Ecto neural progenitor cell (in vitro differentiated cells): ENCODE results near the gene NSD2.

ENCODE experiments used
- DNase-seq: peaks from one replicate; pipeline ENCODE4 v3.0.0-alpha.2; 2018; ENCODE audit warnings: low spot score

The NSD2 gene

DNA sequence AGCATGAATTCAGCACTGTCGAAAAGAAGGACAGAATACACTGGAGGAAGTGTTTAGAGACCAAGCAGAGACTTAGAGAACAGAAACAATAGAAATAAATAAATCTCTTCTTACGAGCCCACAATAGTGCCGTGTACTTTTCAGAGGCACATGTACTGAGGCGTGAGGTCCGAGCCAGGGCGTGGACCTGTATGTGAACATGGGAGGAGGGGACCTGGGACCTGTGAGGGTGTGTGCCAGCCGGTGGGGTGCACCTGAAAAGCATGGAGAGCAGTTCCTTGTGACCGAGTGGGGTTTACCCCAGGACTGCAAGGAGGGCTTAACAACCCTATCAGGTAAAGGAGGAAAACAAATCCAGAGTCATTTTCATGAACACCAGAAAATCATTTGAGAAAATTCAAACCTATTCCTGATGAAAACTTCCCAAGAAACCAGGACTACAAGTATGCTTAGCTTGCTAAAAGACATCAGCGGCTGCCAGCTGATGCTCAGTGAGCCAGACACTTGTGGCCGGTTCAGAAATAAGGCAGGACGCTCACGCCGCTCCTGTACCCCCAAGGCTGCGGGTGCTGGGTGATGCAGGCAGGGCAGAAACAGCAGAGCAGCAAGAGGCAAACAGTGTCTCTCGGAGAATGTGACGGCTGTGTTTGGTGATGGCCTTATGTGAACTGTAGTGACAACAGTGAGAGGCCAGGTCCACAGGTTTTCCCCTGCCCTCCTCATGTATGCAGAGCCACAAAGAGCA, 100.4 kb downstream of the NSD2 start:
- no peak for DNase-seq

DNA sequence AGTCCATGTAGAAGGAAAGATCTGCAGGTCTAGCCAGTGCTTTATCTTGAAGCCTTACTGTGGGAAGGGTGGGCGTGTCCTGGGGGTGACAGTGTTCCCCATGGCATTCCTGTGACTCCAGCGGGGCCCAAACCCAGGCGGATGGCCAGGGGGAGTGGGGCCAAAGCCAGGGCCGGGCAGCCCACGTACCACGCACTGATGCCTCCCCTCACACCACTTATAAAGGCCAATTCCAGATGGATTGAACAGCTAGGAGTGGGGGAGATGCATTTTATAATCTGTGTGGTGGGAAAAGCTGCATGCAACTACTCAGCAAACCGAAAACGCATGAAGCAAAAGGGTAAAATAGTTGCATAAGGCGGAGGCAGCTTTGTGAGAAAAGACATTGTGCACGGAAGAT, 101.2 kb downstream of the NSD2 start:
- no peak for DNase-seq

DNA sequence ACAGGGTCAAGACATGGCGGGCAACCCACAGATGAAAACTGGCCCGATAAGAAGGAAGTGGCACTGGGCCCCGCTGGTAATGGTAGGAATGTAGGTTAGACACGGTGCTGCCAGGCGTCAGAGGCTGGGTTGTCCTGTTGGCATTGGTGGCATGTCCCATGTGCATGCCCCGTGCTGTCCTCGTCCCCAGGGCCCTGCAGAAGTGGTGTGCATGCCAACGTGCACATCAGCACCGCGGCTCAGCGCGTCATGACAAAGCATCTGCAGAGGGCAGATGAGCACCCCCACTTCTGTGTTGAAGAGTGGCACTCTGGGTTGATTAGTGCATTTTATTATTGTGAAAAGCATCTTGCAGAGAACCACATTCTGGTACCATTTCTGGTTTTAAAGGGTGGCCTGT, 102.0 kb downstream of the NSD2 start:
- no peak for DNase-seq

DNA sequence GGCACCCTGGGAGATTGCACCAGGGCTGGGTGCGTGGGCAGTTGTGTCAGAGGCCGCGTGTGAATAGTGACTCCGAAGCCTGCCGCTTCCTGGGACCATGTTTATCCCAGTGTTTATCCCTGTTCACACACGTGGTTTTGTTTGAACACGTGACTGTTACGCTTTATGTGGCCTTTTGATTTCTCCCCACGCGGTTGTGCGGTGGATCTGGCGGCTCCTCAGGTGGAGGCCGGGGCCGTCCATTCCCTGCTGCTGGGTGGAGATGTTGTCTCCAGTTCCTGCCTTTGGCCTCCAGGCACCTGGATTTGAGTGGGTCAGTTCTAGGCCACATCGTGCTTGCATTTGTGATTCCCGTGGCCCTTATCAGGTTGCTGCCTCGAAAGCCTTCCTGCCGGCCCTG, 102.5 kb downstream of the NSD2 start:
- no peak for DNase-seq

DNA sequence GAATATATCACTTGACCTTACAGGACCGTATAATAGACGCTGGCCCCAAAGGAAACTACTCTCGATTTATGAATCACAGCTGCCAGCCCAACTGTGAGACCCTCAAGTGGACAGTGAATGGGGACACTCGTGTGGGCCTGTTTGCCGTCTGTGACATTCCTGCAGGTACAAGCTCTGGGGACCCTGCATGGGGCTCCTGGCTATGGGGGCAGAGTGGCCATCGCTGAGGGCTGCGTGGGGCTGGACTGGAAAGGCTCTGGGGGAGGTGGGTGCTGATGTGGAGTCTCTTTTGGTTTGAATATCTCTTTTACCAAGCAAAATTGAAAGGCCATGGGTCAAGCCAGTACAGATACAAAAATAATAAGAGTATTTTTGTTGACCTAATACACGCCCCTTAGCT, 103.6 kb downstream of the NSD2 start:
- no peak for DNase-seq

DNA sequence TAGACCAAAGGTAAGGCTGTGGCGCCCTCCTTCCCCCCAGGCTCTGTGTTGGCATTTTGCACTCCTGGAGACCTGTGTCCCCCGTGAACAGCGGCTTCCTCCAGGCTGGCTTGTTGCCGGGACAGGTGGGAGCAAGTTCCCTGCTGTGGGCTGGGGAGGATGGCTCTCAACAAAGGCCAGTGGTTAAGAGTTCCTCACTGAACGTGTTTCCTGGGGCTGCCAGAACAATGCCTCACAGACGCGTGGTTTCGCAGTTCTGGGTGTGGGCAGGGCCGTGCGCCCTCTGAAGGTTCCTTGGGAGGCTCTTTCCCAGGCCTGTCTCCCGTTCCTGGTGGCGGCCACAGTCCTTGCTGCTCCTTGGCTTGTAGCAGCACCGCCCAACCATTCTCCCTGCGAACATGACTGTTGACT, 104.2 kb downstream of the NSD2 start:
- no peak for DNase-seq

DNA sequence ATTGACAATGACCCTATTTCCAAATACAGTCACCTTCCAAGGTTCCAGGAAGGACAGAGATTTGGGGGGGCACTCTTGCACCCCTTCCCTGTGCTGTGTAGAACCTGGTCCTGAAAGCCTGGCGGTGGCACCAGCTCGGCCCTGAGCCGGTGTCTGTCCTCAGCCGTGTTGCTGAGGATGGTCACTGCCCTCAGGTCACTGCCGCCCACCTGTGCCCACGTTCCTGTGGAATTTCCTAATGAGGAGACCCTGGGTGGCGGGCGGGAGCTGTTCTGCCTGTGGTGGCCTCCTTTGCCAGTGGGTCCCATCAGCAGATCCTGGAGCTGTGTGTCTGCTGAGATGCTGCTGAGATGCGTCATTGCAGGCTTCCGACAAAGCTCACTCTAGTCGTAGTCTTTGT, 104.7 kb downstream of the NSD2 start:
- no peak for DNase-seq

DNA sequence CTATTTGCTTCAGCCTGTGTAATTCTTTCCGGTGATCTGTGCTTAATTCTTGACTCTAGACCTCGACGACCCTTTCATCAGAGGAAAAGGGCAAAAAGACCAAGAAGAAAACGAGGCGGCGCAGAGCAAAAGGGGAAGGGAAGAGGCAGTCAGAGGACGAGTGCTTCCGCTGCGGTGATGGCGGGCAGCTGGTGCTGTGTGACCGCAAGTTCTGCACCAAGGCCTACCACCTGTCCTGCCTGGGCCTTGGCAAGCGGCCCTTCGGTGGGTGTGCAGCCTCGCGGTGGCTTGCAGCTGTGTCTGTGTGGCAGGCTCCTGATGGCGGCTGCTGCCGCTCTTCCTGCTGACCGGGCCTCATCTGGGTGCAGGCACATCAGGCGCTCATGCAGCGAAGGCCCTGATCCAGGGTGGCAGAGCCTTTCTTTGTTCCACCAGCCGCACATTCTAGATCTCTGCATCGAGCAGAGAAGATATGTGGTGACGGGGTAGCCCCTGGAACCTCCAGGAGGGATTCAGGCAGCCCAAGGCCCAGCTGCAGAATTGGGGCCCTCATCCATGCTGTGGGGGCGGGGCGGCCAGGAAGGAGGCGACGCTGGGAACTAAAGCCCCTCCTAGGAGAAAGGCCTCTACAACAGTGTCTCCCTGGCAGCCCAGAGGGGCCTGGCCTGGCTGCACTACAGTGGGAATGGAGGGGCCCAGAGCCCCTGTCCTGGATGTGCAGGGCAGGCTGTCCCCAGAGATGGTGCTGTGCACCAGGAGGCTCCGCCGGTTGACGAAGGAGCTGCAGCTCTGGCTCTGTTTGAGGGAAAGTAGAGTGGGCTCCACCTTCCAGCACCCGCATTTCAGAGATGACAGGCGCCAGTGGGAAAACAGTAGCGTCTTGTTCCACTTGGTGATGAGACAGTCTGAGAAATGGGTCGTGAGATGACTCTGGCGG, 105.5 kb downstream of the NSD2 start:
- no peak for DNase-seq

DNA sequence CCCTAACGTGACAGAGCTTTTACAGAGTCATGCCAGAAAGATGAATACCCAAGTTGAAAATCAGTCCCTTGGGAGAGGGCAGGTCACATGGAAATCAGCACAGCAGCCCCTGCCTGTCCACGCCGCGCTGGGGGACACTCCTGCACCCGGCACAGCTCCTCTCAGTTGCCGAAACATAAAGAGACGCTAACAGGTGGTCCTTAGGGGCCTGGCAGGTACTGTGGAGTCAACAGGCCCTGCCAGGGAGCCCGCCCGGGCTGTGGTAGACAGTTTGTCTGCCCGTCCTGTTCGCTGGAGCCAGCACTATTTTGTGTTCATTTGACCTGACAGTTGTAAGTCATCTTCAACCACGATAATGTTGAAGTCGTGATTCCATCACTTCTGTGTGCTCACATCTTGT, 107.0 kb downstream of the NSD2 start:
- no peak for DNase-seq

DNA sequence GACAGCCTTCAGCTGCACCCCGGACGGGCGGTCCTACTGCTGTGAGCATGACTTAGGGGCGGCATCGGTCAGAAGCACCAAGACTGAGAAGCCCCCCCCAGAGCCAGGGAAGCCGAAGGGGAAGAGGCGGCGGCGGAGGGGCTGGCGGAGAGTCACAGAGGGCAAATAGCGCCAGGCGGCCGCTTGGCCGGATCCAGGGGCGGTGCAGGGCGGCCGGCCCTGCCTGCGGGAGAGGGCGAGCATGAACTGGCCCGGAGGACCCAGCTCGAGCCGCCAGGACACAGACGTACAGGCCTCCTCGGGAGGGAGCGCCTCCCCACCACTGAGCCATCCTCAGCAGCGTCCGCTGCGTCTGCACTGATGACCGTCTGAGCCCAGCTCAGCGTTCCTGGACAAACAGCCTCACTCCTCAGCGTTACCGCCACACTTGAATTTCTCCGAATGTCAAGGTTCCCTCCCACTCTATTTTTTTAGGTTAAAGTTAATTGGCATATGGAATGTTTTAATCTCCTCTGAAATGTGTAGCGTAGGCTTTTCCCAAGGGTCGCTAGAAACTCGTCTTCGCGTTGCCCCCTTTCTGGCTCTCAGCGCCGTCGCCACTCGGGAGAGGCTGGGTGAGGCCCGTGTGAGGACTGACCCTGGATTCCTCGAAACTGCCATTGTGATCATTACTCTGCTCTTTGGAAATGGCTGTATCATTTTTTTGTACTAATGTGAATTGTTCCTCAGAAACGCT, 107.7 kb downstream of the NSD2 start:
- DNase-seq = no peak

DNA sequence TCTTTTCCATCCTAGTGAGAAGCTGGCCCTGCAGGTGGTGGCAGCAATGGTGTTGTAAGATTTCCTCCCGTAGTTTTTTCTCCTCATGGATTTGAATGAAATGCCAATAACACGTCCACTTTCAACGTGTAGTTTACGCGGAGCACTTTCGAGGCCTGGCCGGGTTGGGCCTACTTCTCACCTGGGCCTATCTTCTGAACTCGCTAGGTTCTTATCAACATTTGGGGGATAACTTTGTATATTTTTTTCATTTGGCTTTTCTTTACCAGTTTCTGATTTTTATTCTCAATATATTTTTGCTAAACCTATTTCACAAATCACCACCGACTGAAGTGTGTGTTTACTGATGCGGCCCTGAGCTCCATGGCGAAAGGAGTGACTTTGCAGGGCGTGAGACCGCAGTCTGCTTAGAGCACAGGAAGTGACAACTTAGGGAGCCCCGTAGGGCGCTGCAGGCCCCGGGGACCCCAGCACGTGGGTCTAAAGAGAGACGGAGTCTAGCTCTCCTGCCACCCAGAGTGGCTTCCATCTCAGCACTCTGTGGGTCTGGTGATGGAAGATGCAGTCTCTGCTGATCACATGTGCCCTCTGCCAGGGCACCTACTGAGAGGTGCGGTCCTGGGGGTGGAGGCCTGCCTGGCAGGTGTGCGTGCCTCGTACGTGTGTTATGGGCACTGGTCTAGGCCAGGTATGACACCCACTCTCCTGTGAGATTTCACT, 108.4 kb downstream of the NSD2 start:
- DNase-seq = no peak

DNA sequence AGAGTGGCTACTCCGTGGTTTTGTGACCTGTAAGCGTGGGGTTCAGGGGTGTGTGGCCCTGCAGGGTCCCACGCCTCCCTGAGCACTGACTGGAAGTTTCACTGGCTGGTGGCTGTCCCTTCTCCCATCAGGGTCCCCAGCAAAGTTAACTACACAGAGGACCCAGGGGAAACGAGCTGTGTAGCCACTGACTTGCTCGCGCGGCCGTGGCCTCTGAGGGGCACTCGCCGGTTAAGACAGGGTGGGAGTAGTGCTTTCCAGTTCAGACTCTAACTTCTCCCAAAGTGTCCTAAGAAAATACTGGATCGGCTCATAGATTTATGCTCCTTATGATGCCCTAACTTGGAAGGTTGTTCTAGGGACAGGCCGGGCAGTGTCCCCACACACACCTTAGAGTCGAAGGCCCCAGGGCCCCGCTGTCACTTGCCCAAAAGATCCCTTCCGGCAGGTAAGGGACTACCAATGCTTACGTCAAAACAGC, 109.4 kb downstream of the NSD2 start:
- DNase-seq = no peak

DNA sequence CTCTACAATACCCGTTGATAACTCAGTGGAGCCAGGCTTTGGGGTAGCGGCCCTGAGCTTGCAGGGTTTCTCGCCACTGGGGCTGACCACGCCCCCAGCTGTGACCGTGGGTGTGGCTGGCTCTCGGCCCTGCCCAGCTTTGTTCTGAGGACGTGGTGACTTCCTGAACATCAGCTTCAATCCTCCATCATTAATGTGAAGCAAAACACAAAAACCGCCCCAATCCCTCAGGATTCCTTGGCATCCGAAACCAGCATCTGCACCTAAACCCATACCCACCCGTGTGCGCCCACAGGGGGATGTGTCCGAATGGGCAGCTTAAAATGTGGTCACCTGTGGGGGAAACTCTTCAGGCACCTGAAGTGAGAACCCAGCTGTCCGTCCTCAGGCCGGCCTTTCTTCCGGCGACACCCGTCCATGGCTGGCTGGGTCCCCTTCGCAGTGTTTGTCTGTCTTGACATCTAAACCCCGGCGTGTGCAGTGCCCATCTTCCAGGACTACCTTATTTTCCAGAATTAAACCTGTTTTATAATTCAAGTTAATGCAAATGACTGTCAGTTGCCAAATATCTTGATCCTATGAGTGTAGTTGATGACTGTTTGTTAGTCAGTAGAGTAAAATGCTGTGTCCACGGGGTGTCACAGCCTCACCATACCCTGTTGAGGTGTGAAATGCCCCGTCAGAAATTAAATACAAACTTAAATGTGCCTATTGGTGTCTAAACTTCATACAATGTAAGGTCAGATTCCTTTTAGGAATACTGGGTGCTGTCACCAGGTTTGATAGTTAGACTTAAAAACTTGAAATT, 110.3 kb downstream of the NSD2 start:
- no peak for DNase-seq

DNA sequence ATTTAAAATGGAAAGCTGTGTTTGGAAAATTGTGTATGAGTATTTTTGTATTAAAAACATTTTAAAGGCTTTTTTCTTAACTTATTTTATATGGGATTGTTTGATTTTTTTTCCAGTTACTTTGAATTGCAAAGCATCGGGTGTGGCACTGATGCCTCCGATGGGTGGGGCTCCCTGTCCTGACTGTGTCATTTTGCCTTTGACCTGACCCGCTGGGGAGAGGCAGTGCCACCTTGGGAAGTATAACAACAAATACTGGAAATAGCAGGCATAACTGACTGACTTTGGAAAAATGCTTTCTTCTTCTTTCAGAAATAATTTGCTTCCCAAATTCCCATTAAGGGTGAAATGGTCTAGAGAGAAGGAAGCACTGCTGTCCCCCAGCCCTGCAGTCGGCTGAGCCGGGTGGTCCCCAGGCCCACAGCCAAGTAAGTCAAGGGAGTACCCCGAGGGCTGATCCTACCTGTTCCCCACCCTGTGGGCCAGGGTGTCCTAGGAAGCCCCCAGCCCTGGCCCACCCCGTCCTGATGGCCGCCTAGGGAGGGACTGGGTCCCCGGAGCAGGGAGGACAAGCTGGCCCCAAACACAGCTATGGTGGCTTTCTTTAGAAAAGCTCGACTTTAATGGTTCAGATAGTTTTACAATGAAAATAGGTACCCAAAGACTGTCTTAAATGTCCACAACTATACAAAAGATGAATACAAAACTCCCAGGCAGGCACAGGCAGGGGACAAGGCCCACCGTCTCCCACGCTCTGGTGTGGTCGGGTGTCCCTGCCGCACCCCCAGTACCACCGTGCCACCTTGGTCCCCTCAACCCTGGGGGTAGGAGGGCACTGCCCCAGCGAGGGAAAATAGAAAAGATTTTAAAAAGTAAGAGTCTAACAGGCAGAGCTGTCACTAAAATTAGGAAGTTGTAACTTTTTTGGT, 111.2 kb downstream of the NSD2 start:
- DNase-seq = no peak

DNA sequence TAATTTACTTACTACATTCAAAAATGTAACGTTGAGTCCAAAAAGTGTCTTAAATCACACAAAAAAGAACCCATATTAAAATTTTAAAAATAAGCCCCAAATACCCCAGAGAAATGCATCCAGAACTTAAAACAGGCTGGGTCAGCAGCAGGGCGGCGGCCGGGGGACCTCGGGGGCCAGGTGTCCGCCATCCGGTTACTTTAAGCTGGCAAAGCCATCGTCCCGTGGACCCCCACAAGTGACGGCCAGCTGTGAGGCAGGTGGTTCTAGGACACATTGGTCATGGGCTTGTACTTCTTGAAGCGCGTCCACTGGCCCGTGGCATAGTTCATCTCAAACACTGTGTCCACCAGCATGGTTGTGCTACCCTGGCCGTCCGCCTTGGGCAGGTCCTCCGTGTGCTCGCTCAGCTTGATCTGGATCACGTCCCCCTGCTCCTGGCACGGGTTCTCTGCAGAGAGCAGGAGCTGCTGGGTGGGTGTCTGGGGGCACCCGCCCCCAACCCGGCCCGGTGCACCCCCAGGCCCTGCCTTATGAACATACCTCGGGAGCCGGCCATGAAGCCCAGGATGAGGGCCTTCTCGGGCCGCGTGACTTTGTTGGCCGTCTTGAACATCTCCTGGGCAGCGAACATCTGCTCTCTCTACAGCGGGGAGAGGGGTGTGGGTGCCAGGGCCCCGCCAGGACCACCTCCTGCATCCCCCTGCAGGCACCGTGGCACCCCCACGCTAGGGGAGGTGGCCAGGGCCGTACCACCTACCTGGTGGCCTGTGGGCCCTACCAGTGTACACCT, 112.1 kb downstream of the NSD2 start:
- DNase-seq = no peak

DNA sequence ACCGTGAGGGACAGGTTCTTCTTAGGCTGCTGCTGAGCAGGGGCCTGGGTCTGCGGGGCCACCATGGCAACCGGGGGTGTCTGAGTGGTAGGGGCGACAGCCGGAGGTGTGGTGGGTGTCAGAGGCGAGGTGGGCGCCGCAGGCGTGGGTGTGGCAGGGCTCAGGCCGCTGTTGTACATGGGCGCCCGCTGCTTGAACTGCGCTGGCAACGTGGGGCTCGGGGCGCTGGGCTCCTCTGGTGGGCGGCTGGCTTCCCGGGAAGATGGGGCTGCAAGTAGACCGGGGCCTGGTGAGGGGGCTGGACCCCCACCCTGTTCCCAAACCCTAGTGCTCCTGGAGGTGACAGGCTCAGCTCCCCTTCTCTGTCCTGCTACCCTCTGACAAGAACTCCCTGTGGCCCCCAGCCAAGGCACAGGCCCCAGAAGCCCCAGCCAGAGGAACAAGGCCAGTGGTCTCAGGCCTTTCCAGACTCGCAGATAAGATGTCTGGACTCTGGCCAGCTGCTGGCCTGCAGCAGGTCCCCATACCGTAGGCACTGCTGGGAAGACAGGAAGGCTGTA, 112.7 kb downstream of the NSD2 start:
- DNase-seq = no peak

DNA sequence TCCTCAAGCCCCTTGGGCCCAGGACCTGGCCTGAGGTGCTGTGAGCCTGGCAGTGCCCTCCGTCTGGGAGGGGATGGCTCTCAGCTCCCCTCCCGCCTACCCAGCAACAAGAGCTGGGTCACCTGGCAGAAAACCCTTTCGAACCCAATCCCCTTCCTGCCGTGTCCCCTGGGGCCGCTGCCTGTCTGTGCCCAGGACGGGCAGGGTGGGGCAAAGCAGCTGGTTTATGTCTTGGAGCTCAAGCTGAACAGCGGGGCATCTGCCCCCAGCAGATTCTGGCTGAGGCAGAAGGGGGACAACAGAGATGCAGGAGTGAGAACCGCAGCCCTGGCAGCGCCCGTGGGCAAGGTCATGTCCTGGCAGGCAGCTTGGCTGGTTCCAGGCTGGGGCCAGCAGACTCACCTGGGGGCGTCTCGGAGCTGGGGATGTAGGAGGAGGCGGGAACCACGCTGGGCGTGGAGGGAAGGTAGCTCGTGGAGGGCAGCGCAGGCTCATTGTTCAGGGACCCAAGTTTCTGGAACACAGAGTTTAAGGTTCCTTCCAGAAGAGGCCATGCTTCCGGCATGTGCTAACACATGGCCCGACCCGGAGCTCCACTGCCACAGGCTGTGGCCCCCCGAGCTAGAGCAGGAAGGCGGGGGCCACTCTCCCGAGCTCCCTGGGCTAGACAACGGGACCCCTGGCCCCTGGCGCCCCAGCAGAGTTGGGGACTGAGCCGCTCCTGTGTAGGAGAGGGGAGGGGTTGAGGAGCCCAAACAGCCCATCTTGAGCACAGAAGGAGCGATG, 113.4 kb downstream of the NSD2 start:
- DNase-seq = no peak

DNA sequence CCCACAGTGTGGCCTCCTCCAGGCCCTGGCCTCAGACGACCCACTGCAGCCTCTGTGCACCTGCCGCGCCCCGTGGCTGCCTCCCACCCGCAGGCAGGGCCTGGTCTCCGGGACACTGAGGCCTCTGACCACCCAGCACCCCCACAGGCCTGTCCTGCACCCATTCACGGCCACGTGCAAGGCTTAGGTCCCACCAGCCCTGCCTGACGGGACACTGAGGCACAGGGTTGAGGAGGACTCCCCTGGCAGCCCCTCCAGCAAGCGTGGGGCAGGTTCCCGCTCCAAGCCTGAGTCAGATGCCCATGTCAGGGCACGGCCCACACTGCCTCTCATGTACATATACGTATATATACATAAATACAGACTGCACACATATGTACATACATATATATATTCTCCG, 114.1 kb downstream of the NSD2 start:
- DNase-seq = no peak
